Activated CD8-positive, alpha-beta memory T cell treated with anti-CD3 and anti-CD28 coated beads for 4 hours (primary cell): ENCODE measurements around the gene SNX7.
A peak's percentile ranks its signal among the peaks of the same experiment; 100 is the strongest.

Experiments
- DNase-seq, 2 donors: peaks; one replicate each; pipeline ENCODE4 v3.0.0-alpha.2; 2020; ENCODE audit warnings: low read depth in 2 of 2

SNX7 gene

DNA sequence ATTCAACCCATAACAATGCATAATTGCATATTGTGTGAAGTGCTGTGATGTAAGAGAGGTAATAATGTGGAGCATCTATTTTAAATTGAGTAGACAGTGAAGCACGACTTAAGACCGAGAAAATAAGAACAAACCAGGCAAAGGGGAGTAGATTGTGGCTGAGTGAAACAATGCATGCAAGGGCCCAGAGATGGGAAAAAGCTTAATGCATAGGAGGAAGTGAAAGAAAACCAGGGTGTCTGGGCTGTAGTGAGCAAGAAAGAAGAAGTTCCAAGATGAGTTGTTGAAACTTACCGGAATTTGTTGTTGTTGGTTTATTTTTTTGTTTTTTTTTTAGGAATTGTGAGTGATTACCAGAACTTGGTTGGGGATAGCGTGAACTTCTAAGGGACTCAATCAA, 104.7 kb downstream of the SNX7 start:
- no peak for DNase-seq

DNA sequence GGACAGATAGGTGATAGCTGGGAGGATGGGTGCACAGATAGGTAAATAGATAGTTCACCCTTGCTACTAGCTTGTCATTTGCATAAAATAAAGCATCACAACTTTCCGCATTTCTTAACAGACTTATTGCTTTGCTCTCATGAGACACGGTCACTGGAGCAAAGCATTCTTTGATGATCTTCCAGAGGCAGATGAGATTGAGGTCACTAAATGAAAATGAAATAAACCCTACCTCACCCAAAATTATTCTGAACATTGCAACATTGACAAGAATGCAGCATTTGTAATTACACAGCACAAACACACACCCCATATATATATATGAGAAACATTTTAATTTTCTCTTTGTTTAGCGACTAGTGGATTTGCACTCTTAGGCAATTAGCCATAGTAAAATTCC, 107.6 kb downstream of the SNX7 start:
- no peak for DNase-seq

- DNase-seq: no peak
Observed at GRCh38 chr1:98781906-98782305, 120.4 kb downstream of the SNX7 start.

GRCh38 chr1:98783821-98784220, 122.3 kb downstream of the SNX7 start:
- DNase-seq: no peak

- DNase-seq: no peak
Observed at GRCh38 chr1:98791498-98791897, 130.0 kb downstream of the SNX7 start.

DNA sequence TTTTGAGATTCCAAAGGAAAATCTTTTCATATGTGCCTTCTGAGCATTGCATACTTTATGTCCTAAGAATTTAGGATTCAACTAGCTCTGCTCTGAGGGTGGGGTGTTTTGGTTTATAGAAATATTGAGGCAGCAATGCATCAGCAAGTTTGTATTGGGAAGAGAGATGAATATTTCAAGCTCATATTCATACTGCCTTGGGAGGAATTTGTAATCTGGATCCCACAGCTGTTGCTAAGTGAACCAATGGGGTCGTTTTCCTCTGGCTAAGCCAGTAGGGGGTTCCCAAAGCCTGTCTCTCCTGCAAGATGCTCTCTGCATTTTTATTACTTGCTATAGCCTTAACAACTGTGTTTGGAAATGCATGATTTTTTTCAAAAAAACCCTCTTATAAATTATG, 130.6 kb downstream of the SNX7 start:
- no peak for DNase-seq

- no peak for DNase-seq
Observed at GRCh38 chr1:98793136-98793535, 131.6 kb downstream of the SNX7 start.

- peak; percentile 2 to 10 for DNase-seq
Observed at GRCh38 chr1:98794196-98794886, 132.8 kb downstream of the SNX7 start.

- no peak for DNase-seq
Observed at GRCh38 chr1:98796049-98796448, 134.5 kb downstream of the SNX7 start.

- DNase-seq: no peak
Observed at GRCh38 chr1:98797506-98797905, 136.0 kb downstream of the SNX7 start.
